HepG2 (cell line): ENCODE results near the gene TBC1D22A.

Experiments
- EP300 ChIP-seq, 3 experiments: sonication (generic) in 1 of 3; formaldehyde crosslinking in 1 of 3; IDR thresholded peaks; 2 replicates each; pipeline versions ENCODE4 v1.5.1 to v1.6.1; 2011 to 2020; ENCODE audit warnings: low read depth in 2 of 3, low read length in 2 of 3, borderline replicate concordance in 1 of 3, improper control_type of control experiment in 1 of 3, mild to moderate bottlenecking in 1 of 3, missing genetic modification reagents in 1 of 3, moderate library complexity in 1 of 3
- HMG20B ChIP-seq: conservative IDR thresholded peaks from 2 replicates; pipeline ENCODE4 v1.6.1; 2016; ENCODE audit warnings: missing genetic modification reagents, missing compliant biosample characterization
- POLR2AphosphoS5 ChIP-seq: IDR thresholded peaks from 2 replicates; pipeline ENCODE4 v1.6.1; 2012; ENCODE audit warnings: low read depth, low read length
- TAF15 ChIP-seq: fragments of 200-400 bp; formaldehyde crosslinking; IDR thresholded peaks from one replicate; pipeline ENCODE4 v1.6.1; 2018; ENCODE audit warnings: mild to moderate bottlenecking, low read depth, low read length; ENCODE audit not compliant: poor library complexity, severe bottlenecking
- TOE1 ChIP-seq: sonication (generic); formaldehyde crosslinking; IDR thresholded peaks from 2 replicates; pipeline ENCODE4 v1.4.0; 2020; ENCODE audit warnings: mild to moderate bottlenecking, missing genetic modification reagents
- ZNF138 ChIP-seq: sonication (generic); formaldehyde crosslinking; IDR thresholded peaks from 2 replicates; pipeline ENCODE4 v1.5.0; 2020; ENCODE audit warnings: mild to moderate bottlenecking, low read depth, missing genetic modification reagents
- ZNF660 ChIP-seq: sonication (generic); formaldehyde crosslinking; IDR thresholded peaks from 2 replicates; pipeline ENCODE4 v1.5.1; 2020; ENCODE audit warnings: mild to moderate bottlenecking, low read depth, missing genetic modification reagents, borderline replicate concordance
- TF ChIP-seq, protein P1 (sequence below): IDR thresholded peaks from 2 replicates; pipeline ENCODE4 v1.6.1; 2012; ENCODE audit warnings: inconsistent platforms
- TF ChIP-seq, protein P2 (sequence below), 2 experiments: fragments of 450-650 bp in 1 of 2; sonication (generic) in 1 of 2; formaldehyde crosslinking in 1 of 2; IDR thresholded peaks; 2 replicates each; pipeline versions ENCODE4 v1.6.1 to v1.8.0; 2016 to 2022; ENCODE audit warnings: antibody characterized with exemption in 1 of 2, mild to moderate bottlenecking in 1 of 2, missing genetic modification reagents in 1 of 2

DNA sequence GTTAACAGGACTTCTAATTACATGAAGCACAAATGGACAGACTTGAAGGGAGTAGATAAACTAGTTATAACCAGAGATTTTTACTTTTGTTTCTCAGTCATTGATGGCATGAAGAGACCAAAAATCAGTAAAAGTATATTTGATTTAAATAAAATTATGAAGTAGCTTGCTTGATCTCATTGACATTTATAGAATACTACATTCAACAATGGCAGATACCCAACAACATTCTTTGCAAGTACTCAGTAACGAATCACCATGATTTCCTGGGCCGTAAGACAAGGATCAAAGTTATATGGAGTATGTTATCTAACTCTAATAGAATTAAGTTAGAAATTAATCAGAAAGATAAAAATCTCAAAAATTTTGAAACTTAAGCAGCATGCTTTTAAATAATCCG is 317.6 kb downstream of the TBC1D22A start:
- TF ChIP-seq, protein P1, sequence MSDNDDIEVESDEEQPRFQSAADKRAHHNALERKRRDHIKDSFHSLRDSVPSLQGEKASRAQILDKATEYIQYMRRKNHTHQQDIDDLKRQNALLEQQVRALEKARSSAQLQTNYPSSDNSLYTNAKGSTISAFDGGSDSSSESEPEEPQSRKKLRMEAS = no peak
- TF ChIP-seq TAF15 (no peak), ZNF138 (no peak), TOE1 (CRISPR knock-in tag) (no peak), EP300 (IDR thresholded peaks at IDR 0.05; ENCODE audit: low read depth in 2 of 2, low read length in 2 of 2) (no peak), EP300 (CRISPR knock-in tag; IDR thresholded peaks at IDR 0.05; ENCODE audit: borderline replicate concordance) (no peak), POLR2AphosphoS5 (no peak), ZNF660 (no peak), HMG20B (CRISPR knock-in tag) (no peak)
- TF ChIP-seq, protein P2, sequence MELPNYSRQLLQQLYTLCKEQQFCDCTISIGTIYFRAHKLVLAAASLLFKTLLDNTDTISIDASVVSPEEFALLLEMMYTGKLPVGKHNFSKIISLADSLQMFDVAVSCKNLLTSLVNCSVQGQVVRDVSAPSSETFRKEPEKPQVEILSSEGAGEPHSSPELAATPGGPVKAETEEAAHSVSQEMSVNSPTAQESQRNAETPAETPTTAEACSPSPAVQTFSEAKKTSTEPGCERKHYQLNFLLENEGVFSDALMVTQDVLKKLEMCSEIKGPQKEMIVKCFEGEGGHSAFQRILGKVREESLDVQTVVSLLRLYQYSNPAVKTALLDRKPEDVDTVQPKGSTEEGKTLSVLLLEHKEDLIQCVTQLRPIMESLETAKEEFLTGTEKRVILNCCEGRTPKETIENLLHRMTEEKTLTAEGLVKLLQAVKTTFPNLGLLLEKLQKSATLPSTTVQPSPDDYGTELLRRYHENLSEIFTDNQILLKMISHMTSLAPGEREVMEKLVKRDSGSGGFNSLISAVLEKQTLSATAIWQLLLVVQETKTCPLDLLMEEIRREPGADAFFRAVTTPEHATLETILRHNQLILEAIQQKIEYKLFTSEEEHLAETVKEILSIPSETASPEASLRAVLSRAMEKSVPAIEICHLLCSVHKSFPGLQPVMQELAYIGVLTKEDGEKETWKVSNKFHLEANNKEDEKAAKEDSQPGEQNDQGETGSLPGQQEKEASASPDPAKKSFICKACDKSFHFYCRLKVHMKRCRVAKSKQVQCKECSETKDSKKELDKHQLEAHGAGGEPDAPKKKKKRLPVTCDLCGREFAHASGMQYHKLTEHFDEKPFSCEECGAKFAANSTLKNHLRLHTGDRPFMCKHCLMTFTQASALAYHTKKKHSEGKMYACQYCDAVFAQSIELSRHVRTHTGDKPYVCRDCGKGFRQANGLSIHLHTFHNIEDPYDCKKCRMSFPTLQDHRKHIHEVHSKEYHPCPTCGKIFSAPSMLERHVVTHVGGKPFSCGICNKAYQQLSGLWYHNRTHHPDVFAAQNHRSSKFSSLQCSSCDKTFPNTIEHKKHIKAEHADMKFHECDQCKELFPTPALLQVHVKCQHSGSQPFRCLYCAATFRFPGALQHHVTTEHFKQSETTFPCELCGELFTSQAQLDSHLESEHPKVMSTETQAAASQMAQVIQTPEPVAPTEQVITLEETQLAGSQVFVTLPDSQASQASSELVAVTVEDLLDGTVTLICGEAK (IDR thresholded peaks at IDR 0.05) = no peak
- TF ChIP-seq, protein P2 (CRISPR knock-in tag; IDR thresholded peaks at IDR 0.05) = no peak
